ENCODE results near the gene PTPRE.

Gene PTPRE

GRCh38 chr10:128064108-128064969 is 157.4 kb downstream of the PTPRE start:
- peak; percentile 84 for DNase-seq

GRCh38 chr10:128064970-128065580 is 158.2 kb downstream of the PTPRE start:
- no peak for DNase-seq

GRCh38 chr10:128065881-128066534 is 159.1 kb downstream of the PTPRE start:
- DNase-seq: no peak

- no peak for DNase-seq
Observed at GRCh38 chr10:128066870-128067382, 160.0 kb downstream of the PTPRE start.

GRCh38 chr10:128067691-128068397 is 160.9 kb downstream of the PTPRE start:
- DNase-seq: no peak

- DNase-seq: no peak
Observed at GRCh38 chr10:128068398-128069285, 161.7 kb downstream of the PTPRE start.

GRCh38 chr10:128069351-128070051 is 162.6 kb downstream of the PTPRE start:
- DNase-seq: peak; percentile 81

GRCh38 chr10:128070161-128070560 is 163.3 kb downstream of the PTPRE start:
- no peak for DNase-seq

- no peak for DNase-seq
Observed at GRCh38 chr10:128070721-128071416, 164.0 kb downstream of the PTPRE start.

GRCh38 chr10:128071417-128071782 is 164.5 kb downstream of the PTPRE start:
- DNase-seq: no peak

- DNase-seq: no peak
Observed at GRCh38 chr10:128072046-128072445, 165.1 kb downstream of the PTPRE start.

GRCh38 chr10:128072941-128073645 is 166.2 kb downstream of the PTPRE start:
- no peak for DNase-seq

GRCh38 chr10:128073890-128074289 is 167.0 kb downstream of the PTPRE start:
- no peak for DNase-seq

- DNase-seq: no peak
Observed at GRCh38 chr10:128074589-128074988, 167.7 kb downstream of the PTPRE start.

- DNase-seq: no peak
Observed at GRCh38 chr10:128077155-128077875, 170.4 kb downstream of the PTPRE start.

- peak; percentile 45 for DNase-seq
Observed at GRCh38 chr10:128078136-128078969, 171.4 kb downstream of the PTPRE start.

GRCh38 chr10:128080231-128080630 is 173.3 kb downstream of the PTPRE start:
- no peak for DNase-seq

GRCh38 chr10:128080641-128081040 is 173.7 kb downstream of the PTPRE start:
- no peak for DNase-seq

Data from activated naive CD4-positive, alpha-beta T cell treated with Interleukin-2 at 50 U/mL for 16 hours (primary cell).